Measurements from ENCODE around the gene DNAJB5.
"Not testable (repeated sequence)": the region's sequence is repeated elsewhere in the genome, so short reads cannot be mapped to it uniquely, and the experiment has no call there.

- TF ChIP-seq, protein P1, sequence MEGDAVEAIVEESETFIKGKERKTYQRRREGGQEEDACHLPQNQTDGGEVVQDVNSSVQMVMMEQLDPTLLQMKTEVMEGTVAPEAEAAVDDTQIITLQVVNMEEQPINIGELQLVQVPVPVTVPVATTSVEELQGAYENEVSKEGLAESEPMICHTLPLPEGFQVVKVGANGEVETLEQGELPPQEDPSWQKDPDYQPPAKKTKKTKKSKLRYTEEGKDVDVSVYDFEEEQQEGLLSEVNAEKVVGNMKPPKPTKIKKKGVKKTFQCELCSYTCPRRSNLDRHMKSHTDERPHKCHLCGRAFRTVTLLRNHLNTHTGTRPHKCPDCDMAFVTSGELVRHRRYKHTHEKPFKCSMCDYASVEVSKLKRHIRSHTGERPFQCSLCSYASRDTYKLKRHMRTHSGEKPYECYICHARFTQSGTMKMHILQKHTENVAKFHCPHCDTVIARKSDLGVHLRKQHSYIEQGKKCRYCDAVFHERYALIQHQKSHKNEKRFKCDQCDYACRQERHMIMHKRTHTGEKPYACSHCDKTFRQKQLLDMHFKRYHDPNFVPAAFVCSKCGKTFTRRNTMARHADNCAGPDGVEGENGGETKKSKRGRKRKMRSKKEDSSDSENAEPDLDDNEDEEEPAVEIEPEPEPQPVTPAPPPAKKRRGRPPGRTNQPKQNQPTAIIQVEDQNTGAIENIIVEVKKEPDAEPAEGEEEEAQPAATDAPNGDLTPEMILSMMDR (IDR thresholded peaks at IDR 0.05): not testable (repeated sequence)
- not testable (repeated sequence) for TF ChIP-seq POLR2A (IDR thresholded peaks at IDR 0.05)
Measured at GRCh38 chr9:35023443-35023842, 33.9 kb downstream of the DNAJB5 start.

All from lower leg skin (tissue), 3 donors.